HepG2 (cell line): ENCODE measurements around the gene LAMP2. TPM values are rescaled to one million over a fixed set of nuclear protein-coding genes. Genes with fewer than 3 reads are reported as not detected.

Source experiments
- ATAC-seq: fragments of 200-7000 bp; cut with Tn5 transposase; 3 replicates; pipeline ENCODE4 v1.9.1; 2020; ENCODE audit warnings: mild to moderate bottlenecking, moderate library complexity
- BruUV-seq: library from RNA; stranded (reverse); fragments of 400-500 nt; replicated peaks from 2 replicates; lab custom pipeline; 2021; lab: Mats Ljungman, UMichigan
- CTCF ChIA-PET: fragments of 300-600 bp; formaldehyde crosslinking; extraction: SDS; loops from one replicate; lab custom pipeline; 2021; ENCODE audit warnings: low total read pairs, inconsistent platforms, low intra/inter-chr PET ratio; lab: Yijun Ruan, JAX
- POLR2A ChIA-PET: fragments of 350-600 bp; sonication (Branson Sonifier 250); formaldehyde crosslinking; loops from one replicate; lab custom pipeline; 2020; ENCODE audit warnings: antibody characterized with exemption, inconsistent platforms; lab: Yijun Ruan, JAX
- DNase-seq: peaks from one replicate; pipeline ENCODE4 v3.0.0-alpha.2; 2015; ENCODE audit warnings: low spot score
- FAIRE-seq: peaks from 3 replicates; lab custom pipeline; 2011; peaks lifted over from hg19 to GRCh38; lab: Jason Lieb, UNC
- H2AFZ ChIP-seq: one replicate; pipeline ENCODE4 v1.6.1; 2011; ENCODE audit warnings: low read length, inconsistent platforms
- H3K27ac ChIP-seq: fragments of 300-600 bp; 3 replicates; pipeline ENCODE4 v1.8.0; 2011; ENCODE audit warnings: mixed run types, mild to moderate bottlenecking, mixed read lengths, low read length, inconsistent platforms; ENCODE audit not compliant: insufficient read depth; ENCODE audit errors: extremely low read length
- H3K27me3 ChIP-seq, 2 experiments: fragments of 200-600 bp in 1 of 2; 2 replicates in 1 of 2; 3 replicates in 1 of 2; pipeline versions ENCODE4 v1.6.0 to v1.8.0; 2011; ENCODE audit warnings: low read length in 2 of 2, mild to moderate bottlenecking in 2 of 2, moderate library complexity in 2 of 2, inconsistent platforms in 1 of 2; ENCODE audit not compliant: insufficient read depth in 2 of 2, control insufficient read depth in 1 of 2
- H3K36me3 ChIP-seq, 2 experiments: fragments of 200-600 bp in 1 of 2; replicated peaks in 1 of 2; 2 replicates in 1 of 2; 3 replicates in 1 of 2; pipeline versions ENCODE4 v1.5.1 to v1.8.0; 2011; ENCODE audit warnings: low read length in 2 of 2, inconsistent platforms in 1 of 2; ENCODE audit not compliant: insufficient read depth in 2 of 2, control insufficient read depth in 1 of 2
- H3K4me1 ChIP-seq: 2 replicates; pipeline ENCODE4 v1.5.1; 2012; ENCODE audit warnings: low read length, inconsistent platforms; ENCODE audit not compliant: insufficient read depth
- H3K4me2 ChIP-seq: 2 replicates; pipeline ENCODE4 v1.6.0; 2011; ENCODE audit warnings: low read depth, low read length, inconsistent platforms
- H3K4me3 ChIP-seq, 3 experiments: fragments of 200-600 bp in 1 of 3; sonication (generic), shearing (Covaris generic) in 1 of 3; replicated peaks in 1 of 3; 2 replicates each; pipeline ENCODE4 v1.5.1; 2011 to 2016; ENCODE audit warnings: low read length in 3 of 3, inconsistent platforms in 2 of 3, low read depth in 2 of 3, mild to moderate bottlenecking in 2 of 3, control low read depth in 1 of 3, mixed read lengths in 1 of 3; ENCODE audit not compliant: insufficient read depth in 1 of 3
- H3K79me2 ChIP-seq: one replicate; pipeline ENCODE4 v1.6.1; 2011; ENCODE audit warnings: low read length, inconsistent platforms; ENCODE audit not compliant: insufficient read depth
- H3K9ac ChIP-seq: 2 replicates; pipeline ENCODE4 v1.6.0; 2011; ENCODE audit warnings: mild to moderate bottlenecking, low read depth, low read length, inconsistent platforms; ENCODE audit not compliant: insufficient read depth
- H3K9me3 ChIP-seq: 2 replicates; pipeline ENCODE4 v1.5.1; 2012; ENCODE audit warnings: mild to moderate bottlenecking, low read length
- H4K20me1 ChIP-seq: 2 replicates; pipeline ENCODE4 v1.6.0; 2011; ENCODE audit warnings: inconsistent platforms, mild to moderate bottlenecking, low read length, moderate library complexity; ENCODE audit not compliant: insufficient read depth
- ARNT ChIP-seq: fragments of 450-650 bp; IDR thresholded peaks from 2 replicates; pipeline ENCODE4 v1.6.1; 2017
- CEBPZ ChIP-seq: IDR thresholded peaks from 2 replicates; pipeline ENCODE4 v1.6.1; 2012; ENCODE audit warnings: low read length, improper control_type of control experiment
- HDAC1 ChIP-seq: sonication (generic); formaldehyde crosslinking; IDR thresholded peaks from 2 replicates; pipeline ENCODE4 v1.5.1; 2020; ENCODE audit warnings: mild to moderate bottlenecking, missing genetic modification reagents
- KMT2B ChIP-seq: IDR thresholded peaks from 2 replicates; pipeline ENCODE4 v1.6.1; 2016; ENCODE audit warnings: missing genetic modification reagents, missing compliant biosample characterization
- RARA ChIP-seq: IDR thresholded peaks from 2 replicates; pipeline ENCODE4 v1.6.1; 2016; ENCODE audit warnings: missing genetic modification reagents, missing compliant biosample characterization
- THRA ChIP-seq: sonication (generic); formaldehyde crosslinking; IDR thresholded peaks from 2 replicates; pipeline ENCODE4 v1.4.0; 2020; ENCODE audit warnings: missing genetic modification reagents, borderline replicate concordance
- ZBTB39 ChIP-seq: sonication (generic); formaldehyde crosslinking; IDR thresholded peaks from 2 replicates; pipeline ENCODE4 v1.5.0; 2020; ENCODE audit warnings: missing genetic modification reagents
- ZBTB49 ChIP-seq: sonication (generic); formaldehyde crosslinking; IDR thresholded peaks from 2 replicates; pipeline ENCODE4 v1.4.0; 2020; ENCODE audit warnings: missing genetic modification reagents, borderline replicate concordance
- ZNF296 ChIP-seq: sonication (generic); formaldehyde crosslinking; conservative IDR thresholded peaks from 2 replicates; pipeline ENCODE4 v1.5.0; 2020; ENCODE audit warnings: mild to moderate bottlenecking, missing genetic modification reagents
- ZNF3 ChIP-seq: IDR thresholded peaks from 2 replicates; pipeline ENCODE4 v1.7.0; 2017; ENCODE audit warnings: inconsistent platforms
- ZNF687 ChIP-seq: sonication (generic); formaldehyde crosslinking; IDR thresholded peaks from 2 replicates; pipeline ENCODE4 v1.5.1; 2020; ENCODE audit warnings: mild to moderate bottlenecking, missing genetic modification reagents, moderate library complexity
- WGBS: methylation state at CpG from one replicate; pipeline ENCODE4 v1.1.6; 2017; ENCODE audit warnings: low lambda C conversion rate; 5-methylcytosine and 5-hydroxymethylcytosine counted together
- in situ Hi-C: cut with HindIII; loops from 2 replicates; pipeline ENCODE4 v1.10.0; 2017; ENCODE audit warnings: low pct_unique_long_range_greater_than_20kb; ENCODE audit not compliant: extremely low pct_ligation_motif_present
- intact Hi-C: fragments of 100-400 bp; cut with micrococcal nuclease; formaldehyde crosslinking; loops from one replicate; pipeline ENCODE4 v1.10.0; 2022; ENCODE audit not compliant: unreplicated experiment
- polyA plus RNA-seq, 8 experiments: library from polyadenylated mRNA; depleted of rRNA in 3 of 8; stranded (reverse) in 7 of 8; unstranded in 1 of 8; fragments of >200 nt; fragmentation: Illumina TruSeq in 4 of 8; extraction: Trizol in 4 of 8; gene quantifications; 2 replicates each; pipeline versions ENCODE4 v1.2.1 to v1.2.3, GENCODE V29; 2011 to 2016; ENCODE audit warnings: low read depth in 4 of 8, missing spikeins in 1 of 8, mixed read lengths in 1 of 8; ENCODE audit not compliant: insufficient read depth in 1 of 8
- total RNA-seq, 5 experiments: library from RNA; depleted of rRNA; stranded (reverse); fragments of >200 nt; fragmentation: Illumina TruSeq; extraction: Trizol; gene quantifications; 2 replicates each; pipeline ENCODE4 v1.2.3, GENCODE V29; 2016; ENCODE audit warnings: low read depth in 1 of 5

LAMP2 gene
- total and polyA plus RNA-seq, 2 of the 13 experiments (the other 11 are each of a cell fraction or from before 2014, with no cell fraction given) = 127 to 170 TPM

- intact Hi-C loops = loop anchor here (10.0 kb wide), 1 partner anchor 148 kb away; the partner anchor contains the start of gene TMEM255A
- Histone ChIP-seq H3K79me2 (peaks cover 85% of the 10 kb centered on the region), H3K9me3 (no peaks in the 10 kb centered on the region), H3K27me3 (no peaks in the 10 kb centered on the region), H3K36me3 (no peaks in the 10 kb centered on the region), H2AFZ (no peak overlapping the region), H3K27ac (no peak overlapping the region), H3K4me2 (no peak overlapping the region), H3K4me1 (peaks cover 54% of the 10 kb centered on the region), H4K20me1 (peaks cover 18% of the 10 kb centered on the region), H3K9ac (no peak overlapping the region), H3K4me3 (no peak overlapping the region)
- TF ChIP-seq HDAC1 (CRISPR knock-in tag) (no peak), ZBTB39 (CRISPR knock-in tag) (no peak), ZBTB49 (CRISPR knock-in tag) (no peak), RARA (no peak), ZNF687 (CRISPR knock-in tag) (no peak), CEBPZ (no peak), ZNF3 (CRISPR knock-in tag) (no peak), ZNF296 (no peak), KMT2B (CRISPR knock-in tag) (no peak), THRA (CRISPR knock-in tag) (no peak), ARNT (no peak)
- no TSS peak for BruUV-seq
- ATAC-seq (no peak), FAIRE-seq (no peak), DNase-seq (no peak)
- WGBS = 93% methylated on average over 2 of the region's 2 CpGs
- in situ Hi-C loops = loop anchor here (25.0 kb wide), 1 partner anchor 225 kb away; no protein-coding TSS in a partner anchor
- ChIA-PET POLR2A (no interaction called here), CTCF (no interaction called here)
These were observed 6.7 kb downstream of the LAMP2 start for GRCh38 chrX:120462370-120462769.
